Measurements from ENCODE around the gene GNA12. TPM values are rescaled to one million over a fixed set of nuclear protein-coding genes. Genes with fewer than 3 reads are reported as not detected.

The GNA12 gene
- total and polyA plus RNA-seq, 4 donors: 3.7 to 19.0 (median 11.3) TPM

DNA sequence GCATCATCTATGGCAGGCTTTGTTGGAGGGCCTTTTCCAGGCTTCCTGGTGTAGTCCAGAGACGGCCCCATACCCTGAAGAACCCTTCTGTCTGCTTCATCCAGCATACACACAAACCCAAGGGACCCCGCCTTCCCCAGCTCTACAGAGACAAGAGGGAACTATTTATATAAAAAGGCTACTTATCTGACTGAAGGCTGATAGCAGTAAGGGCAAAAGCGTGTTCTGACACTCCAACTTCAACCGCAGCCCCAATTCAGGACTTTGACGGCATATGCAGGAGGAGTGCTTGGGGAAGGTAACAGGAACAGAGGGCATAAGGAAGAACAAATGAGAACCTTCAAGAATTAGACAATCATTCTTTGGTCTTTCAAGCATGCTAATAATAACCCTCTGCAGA is 21.0 kb downstream of the GNA12 start:
- Histone ChIP-seq H3K4me1 (ENCODE audit: control insufficient read depth in 4 of 4, insufficient read depth in 4 of 4, low read length in 3 of 4) (peaks cover 4 to 19% (median 11%) of the 10 kb centered on the region in 4 donors), H3K27me3 (ENCODE audit: control insufficient read depth in 4 of 4, insufficient read depth in 4 of 4, low read length in 3 of 4) (no peaks in the 10 kb centered on the region)

DNA sequence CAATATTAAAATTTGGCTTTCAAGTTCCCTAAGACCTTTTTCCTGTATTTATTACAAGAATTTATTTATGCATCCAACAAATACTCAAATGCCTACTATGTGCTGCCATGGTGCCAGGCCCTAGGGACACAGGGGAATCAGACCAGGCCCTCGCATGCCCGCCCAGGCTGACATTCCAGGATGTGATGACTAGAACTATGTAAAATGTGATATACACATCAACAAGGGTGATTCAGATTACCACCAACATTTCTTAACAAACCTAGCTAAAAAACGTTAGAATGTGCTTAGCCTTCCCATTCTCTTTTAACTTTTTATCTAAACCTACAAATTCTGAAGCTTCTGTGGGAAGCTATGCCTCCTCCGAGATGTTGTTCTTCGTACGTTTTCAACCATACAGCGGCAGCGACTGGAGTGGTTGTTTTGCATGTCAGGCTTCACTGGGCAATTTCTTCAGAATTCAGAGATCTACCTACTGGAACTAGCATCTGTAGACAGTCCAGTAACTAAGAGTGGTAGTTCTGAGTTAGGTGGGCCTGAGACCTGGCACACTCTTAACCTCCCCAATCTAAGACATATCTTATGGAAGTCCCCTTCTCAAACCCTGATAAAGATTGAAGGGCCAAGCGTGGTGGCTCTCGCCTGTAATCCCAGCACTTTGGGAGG is 22.1 kb downstream of the GNA12 start:
- TF ChIP-seq RAD21 (IDR thresholded peaks at IDR 0.05): no peak
- TF ChIP-seq, protein P1, sequence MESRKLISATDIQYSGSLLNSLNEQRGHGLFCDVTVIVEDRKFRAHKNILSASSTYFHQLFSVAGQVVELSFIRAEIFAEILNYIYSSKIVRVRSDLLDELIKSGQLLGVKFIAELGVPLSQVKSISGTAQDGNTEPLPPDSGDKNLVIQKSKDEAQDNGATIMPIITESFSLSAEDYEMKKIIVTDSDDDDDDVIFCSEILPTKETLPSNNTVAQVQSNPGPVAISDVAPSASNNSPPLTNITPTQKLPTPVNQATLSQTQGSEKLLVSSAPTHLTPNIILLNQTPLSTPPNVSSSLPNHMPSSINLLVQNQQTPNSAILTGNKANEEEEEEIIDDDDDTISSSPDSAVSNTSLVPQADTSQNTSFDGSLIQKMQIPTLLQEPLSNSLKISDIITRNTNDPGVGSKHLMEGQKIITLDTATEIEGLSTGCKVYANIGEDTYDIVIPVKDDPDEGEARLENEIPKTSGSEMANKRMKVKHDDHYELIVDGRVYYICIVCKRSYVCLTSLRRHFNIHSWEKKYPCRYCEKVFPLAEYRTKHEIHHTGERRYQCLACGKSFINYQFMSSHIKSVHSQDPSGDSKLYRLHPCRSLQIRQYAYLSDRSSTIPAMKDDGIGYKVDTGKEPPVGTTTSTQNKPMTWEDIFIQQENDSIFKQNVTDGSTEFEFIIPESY (IDR thresholded peaks at IDR 0.05): no peak
- no peak for TF ChIP-seq EGR1 (IDR thresholded peaks at IDR 0.05; ENCODE audit: low read depth in 2 of 2)
- TF ChIP-seq NR2F2 (IDR thresholded peaks at IDR 0.05): no peak
- TF ChIP-seq RXRA (IDR thresholded peaks at IDR 0.05): no peak
- TF ChIP-seq SP1 (IDR thresholded peaks at IDR 0.05): no peak
- no peak for TF ChIP-seq YY1 (IDR thresholded peaks at IDR 0.05)
- no peak for TF ChIP-seq JUND (IDR thresholded peaks at IDR 0.05)
- TF ChIP-seq, protein P2, sequence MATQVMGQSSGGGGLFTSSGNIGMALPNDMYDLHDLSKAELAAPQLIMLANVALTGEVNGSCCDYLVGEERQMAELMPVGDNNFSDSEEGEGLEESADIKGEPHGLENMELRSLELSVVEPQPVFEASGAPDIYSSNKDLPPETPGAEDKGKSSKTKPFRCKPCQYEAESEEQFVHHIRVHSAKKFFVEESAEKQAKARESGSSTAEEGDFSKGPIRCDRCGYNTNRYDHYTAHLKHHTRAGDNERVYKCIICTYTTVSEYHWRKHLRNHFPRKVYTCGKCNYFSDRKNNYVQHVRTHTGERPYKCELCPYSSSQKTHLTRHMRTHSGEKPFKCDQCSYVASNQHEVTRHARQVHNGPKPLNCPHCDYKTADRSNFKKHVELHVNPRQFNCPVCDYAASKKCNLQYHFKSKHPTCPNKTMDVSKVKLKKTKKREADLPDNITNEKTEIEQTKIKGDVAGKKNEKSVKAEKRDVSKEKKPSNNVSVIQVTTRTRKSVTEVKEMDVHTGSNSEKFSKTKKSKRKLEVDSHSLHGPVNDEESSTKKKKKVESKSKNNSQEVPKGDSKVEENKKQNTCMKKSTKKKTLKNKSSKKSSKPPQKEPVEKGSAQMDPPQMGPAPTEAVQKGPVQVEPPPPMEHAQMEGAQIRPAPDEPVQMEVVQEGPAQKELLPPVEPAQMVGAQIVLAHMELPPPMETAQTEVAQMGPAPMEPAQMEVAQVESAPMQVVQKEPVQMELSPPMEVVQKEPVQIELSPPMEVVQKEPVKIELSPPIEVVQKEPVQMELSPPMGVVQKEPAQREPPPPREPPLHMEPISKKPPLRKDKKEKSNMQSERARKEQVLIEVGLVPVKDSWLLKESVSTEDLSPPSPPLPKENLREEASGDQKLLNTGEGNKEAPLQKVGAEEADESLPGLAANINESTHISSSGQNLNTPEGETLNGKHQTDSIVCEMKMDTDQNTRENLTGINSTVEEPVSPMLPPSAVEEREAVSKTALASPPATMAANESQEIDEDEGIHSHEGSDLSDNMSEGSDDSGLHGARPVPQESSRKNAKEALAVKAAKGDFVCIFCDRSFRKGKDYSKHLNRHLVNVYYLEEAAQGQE (IDR thresholded peaks at IDR 0.05): no peak
- no peak for TF ChIP-seq HNF4G (IDR thresholded peaks at IDR 0.05)
- no peak for TF ChIP-seq GABPA (IDR thresholded peaks at IDR 0.05 in 1 of 2, conservative IDR thresholded peaks at IDR 0.05 in 1 of 2)
- TF ChIP-seq, protein P3, sequence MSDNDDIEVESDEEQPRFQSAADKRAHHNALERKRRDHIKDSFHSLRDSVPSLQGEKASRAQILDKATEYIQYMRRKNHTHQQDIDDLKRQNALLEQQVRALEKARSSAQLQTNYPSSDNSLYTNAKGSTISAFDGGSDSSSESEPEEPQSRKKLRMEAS (IDR thresholded peaks at IDR 0.05): no peak
- TF ChIP-seq FOXA2 (IDR thresholded peaks at IDR 0.05): no peak
- no peak for TF ChIP-seq TAF1 (conservative IDR thresholded peaks at IDR 0.05)
- no peak for TF ChIP-seq FOXA1 (IDR thresholded peaks at IDR 0.05)
- TF ChIP-seq, protein P4, sequence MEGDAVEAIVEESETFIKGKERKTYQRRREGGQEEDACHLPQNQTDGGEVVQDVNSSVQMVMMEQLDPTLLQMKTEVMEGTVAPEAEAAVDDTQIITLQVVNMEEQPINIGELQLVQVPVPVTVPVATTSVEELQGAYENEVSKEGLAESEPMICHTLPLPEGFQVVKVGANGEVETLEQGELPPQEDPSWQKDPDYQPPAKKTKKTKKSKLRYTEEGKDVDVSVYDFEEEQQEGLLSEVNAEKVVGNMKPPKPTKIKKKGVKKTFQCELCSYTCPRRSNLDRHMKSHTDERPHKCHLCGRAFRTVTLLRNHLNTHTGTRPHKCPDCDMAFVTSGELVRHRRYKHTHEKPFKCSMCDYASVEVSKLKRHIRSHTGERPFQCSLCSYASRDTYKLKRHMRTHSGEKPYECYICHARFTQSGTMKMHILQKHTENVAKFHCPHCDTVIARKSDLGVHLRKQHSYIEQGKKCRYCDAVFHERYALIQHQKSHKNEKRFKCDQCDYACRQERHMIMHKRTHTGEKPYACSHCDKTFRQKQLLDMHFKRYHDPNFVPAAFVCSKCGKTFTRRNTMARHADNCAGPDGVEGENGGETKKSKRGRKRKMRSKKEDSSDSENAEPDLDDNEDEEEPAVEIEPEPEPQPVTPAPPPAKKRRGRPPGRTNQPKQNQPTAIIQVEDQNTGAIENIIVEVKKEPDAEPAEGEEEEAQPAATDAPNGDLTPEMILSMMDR (IDR thresholded peaks at IDR 0.05; ENCODE audit: low read depth, low read length, missing input control): no peak
- no peak for TF ChIP-seq HNF4A (conservative IDR thresholded peaks at IDR 0.05)
- TF ChIP-seq, protein P5, sequence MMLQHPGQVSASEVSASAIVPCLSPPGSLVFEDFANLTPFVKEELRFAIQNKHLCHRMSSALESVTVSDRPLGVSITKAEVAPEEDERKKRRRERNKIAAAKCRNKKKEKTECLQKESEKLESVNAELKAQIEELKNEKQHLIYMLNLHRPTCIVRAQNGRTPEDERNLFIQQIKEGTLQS (IDR thresholded peaks at IDR 0.05): no peak
- DNase-seq (ENCODE audit: low spot score): no peak
- Histone ChIP-seq H3K27ac (ENCODE audit: low read depth in 1 of 2, low read length in 2 of 2) (no peak overlapping the region), H3K9ac (ENCODE audit: low read depth in 1 of 2, low read length in 2 of 2) (no peak overlapping the region), H3K27me3 (ENCODE audit: control insufficient read depth in 4 of 4, insufficient read depth in 4 of 4, low read length in 3 of 4) (no peaks in the 10 kb centered on the region), H3K36me3 (ENCODE audit: control insufficient read depth in 4 of 4, insufficient read depth in 3 of 4, low read depth in 1 of 4, low read length in 3 of 4) (no peaks in the 10 kb centered on the region), H3K4me3 (ENCODE audit: low read depth in 1 of 3, low read length in 3 of 3) (no peak overlapping the region), H3K9me3 (ENCODE audit: control insufficient read depth in 4 of 4, low read length in 3 of 4) (no peaks in the 10 kb centered on the region), H3K4me1 (ENCODE audit: control insufficient read depth in 4 of 4, insufficient read depth in 4 of 4, low read length in 3 of 4) (peaks cover 4 to 19% (median 14%) of the 10 kb centered on the region in 4 donors)
- 94% methylated on average over 10 of the region's 10 CpGs for WGBS

More for the DNA sequence above, 21.0 kb downstream of the GNA12 start:
- DNase-seq (ENCODE audit: low spot score): no peak
- Histone ChIP-seq H3K4me3 (ENCODE audit: low read depth in 1 of 3, low read length in 3 of 3) (no peak overlapping the region), H3K9me3 (ENCODE audit: control insufficient read depth in 4 of 4, low read length in 3 of 4) (no peaks in the 10 kb centered on the region), H3K27ac (ENCODE audit: low read depth in 1 of 2, low read length in 2 of 2) (no peak overlapping the region), H3K36me3 (ENCODE audit: control insufficient read depth in 4 of 4, insufficient read depth in 3 of 4, low read depth in 1 of 4, low read length in 3 of 4) (no peaks in the 10 kb centered on the region), H3K9ac (ENCODE audit: low read depth in 1 of 2, low read length in 2 of 2) (no peak overlapping the region)
- TF ChIP-seq HNF4G (IDR thresholded peaks at IDR 0.05) (no peak), GABPA (IDR thresholded peaks at IDR 0.05 in 1 of 2, conservative IDR thresholded peaks at IDR 0.05 in 1 of 2) (no peak), YY1 (IDR thresholded peaks at IDR 0.05) (no peak)
- WGBS: 87% methylated on average over 5 of the region's 5 CpGs

All from liver (tissue), 9 donors.